GM21619 (cell line): ENCODE measurements around the gene ATG7.

Source experiments
- ATAC-seq: cut with Tn5 transposase; IDR thresholded peaks from one replicate; pipeline ENCODE4 v1.9.1; 2021; ENCODE audit not compliant: unreplicated experiment

The ATG7 gene, protein sequence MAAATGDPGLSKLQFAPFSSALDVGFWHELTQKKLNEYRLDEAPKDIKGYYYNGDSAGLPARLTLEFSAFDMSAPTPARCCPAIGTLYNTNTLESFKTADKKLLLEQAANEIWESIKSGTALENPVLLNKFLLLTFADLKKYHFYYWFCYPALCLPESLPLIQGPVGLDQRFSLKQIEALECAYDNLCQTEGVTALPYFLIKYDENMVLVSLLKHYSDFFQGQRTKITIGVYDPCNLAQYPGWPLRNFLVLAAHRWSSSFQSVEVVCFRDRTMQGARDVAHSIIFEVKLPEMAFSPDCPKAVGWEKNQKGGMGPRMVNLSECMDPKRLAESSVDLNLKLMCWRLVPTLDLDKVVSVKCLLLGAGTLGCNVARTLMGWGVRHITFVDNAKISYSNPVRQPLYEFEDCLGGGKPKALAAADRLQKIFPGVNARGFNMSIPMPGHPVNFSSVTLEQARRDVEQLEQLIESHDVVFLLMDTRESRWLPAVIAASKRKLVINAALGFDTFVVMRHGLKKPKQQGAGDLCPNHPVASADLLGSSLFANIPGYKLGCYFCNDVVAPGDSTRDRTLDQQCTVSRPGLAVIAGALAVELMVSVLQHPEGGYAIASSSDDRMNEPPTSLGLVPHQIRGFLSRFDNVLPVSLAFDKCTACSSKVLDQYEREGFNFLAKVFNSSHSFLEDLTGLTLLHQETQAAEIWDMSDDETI

DNA sequence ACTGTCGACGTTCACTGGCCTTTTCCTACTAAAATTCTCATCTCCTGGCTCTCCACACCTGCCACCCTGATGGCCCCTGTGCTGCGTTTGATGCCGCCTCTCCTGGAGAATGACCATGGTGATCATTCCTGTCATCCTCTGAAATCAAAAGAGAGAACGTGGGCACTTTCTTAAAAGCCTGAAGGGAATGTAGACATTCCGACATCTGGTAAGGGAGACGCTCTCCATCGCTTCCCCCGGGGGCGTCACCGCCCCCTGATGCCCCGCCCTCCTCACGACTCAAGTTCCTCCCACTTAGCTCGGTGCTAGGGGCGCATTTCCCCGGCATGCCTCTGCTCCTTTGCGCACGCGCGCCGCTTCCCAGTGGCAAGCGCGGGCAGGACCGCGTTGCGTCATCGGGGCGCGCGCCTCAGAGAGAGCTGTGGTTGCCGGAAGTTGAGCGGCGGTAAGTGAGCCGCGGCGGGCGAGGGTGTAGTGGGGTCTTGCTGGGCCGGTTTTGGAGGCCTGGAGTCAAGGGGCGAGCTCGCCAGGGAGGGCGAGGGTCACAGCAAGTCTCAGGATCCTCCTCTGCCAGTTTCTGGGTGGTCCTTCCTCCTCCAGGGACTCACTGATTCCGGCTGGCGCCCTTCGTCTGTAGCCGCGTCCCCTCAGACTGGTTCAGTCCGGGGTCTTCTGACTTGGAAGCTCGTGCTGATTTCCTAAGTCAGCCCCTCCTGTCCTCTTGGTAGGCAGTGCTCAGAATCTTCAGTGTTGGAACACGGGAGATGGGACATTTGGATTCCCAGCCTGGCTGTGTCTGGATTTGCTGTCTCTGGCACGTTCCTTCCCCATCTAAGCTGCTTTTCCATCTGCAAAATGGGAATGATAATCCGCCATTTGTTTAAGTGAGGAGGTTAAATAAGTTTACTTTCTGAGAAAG, at the start of gene ATG7:
ATG7 (plus strand) TSS at position 412 of the 919 bp plus-strand sequence. CDS start 26,299 bp downstream, outside the sequence.
- peak; percentile 98 for ATAC-seq

DNA sequence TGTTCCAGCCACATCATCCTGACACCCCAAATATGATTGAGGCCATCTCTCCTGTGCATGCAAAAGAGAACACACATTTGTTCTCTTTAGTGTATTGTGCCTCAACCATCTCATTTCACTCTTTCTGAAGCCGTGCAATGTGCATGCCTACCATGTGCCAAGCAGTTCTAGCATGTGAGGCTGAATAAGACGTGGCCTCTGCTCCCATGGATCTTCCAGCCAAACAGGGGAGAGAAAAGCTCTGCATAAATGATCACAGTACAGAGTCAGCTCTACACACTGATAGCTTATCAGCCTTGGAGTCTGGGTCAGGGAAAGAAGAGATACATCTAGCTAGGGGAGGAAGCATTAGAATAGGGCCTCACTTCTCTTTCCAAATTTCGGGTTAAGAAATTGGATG, 48.2 kb upstream of the ATG7 start:
- ATAC-seq = no peak

DNA sequence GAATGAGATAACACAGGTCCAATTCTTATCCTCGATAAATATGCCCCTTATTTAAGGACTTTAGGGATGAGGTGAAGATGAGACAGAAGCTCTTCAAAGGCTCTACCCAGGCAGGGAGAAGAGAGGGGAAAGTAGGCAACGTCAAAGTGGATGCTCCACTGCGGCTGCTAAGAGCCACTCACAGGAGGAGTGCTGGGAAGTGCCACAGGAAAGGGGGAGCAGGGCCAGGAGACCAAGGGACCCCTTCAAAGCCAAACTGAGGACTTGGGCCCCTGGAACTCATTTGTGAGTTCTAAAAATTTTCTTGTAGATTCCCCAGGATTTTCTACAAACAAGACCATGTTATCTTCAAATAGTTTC, 47.3 kb upstream of the ATG7 start:
- ATAC-seq = no peak

DNA sequence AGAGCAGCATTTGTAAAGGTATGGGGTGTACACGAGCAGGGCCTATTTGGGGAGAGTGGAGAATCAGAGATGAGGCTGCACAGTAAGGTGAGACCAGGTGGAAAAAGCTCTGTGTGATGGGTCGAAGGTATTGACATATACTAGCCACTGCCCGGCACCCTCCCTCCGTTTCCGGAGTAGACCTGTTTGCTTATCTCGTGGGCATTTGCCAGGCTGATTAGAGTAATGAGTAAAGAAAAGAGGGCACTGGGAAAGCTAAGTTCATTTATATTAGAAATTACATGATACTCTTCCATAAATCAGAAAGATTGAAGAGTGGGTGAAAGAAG, 46.2 kb upstream of the ATG7 start:
- ATAC-seq = no peak

DNA sequence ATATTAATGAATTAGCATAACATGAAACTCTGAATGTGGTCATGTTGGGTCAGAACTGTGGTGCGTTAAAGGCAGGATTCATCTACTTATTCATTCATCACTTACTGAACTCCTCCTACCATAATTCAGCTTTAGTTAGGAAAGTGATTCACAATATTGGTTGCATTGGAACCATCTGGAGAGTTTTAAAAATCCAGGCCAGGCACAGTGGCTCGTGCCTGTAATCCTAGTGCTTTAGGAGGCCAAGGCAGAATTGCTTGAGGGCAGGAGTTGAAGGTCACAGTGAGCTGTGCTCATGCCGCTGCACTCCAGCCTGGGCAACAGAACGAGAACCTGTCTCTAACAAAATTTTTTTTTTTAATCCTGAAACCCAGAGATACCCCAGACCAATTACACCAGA, 44.2 kb upstream of the ATG7 start:
- ATAC-seq = no peak

DNA sequence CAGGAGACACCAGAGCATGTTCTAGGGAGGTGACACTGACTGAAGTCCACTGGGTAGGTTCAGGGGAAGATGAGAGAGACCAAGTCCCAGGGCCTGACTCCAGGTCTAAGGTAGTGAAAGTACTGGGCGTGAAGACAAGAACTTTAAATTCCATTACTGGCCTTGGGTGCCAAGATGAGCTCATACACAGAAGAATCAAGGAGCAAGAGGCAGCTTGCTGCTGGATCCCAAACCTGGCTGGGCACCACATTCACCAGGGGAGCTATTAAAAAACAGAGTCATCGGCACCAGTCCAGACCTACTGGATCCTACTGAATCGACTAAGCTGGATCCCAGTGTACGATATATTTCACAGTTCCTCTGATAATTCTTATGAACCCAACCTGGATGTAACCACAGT, 42.1 kb upstream of the ATG7 start:
- no peak for ATAC-seq

DNA sequence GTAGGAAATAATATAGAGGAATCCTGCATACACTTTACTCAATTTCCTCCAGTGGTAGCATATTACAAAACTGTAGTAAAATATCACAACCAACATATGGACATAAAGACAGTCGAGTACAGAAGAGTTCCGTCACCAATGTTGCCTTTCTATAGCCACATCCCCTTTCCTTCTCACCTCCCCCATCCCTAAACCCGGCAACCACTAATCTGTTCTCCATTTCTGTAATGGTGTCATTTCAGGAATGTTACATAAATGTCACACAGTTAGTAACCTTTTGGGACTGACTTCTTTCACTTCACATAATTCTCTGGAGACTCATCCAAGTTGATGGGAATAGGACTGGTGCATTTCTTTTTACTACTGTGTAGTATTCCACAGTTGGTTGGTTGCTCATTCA, 41.4 kb upstream of the ATG7 start:
- no peak for ATAC-seq

DNA sequence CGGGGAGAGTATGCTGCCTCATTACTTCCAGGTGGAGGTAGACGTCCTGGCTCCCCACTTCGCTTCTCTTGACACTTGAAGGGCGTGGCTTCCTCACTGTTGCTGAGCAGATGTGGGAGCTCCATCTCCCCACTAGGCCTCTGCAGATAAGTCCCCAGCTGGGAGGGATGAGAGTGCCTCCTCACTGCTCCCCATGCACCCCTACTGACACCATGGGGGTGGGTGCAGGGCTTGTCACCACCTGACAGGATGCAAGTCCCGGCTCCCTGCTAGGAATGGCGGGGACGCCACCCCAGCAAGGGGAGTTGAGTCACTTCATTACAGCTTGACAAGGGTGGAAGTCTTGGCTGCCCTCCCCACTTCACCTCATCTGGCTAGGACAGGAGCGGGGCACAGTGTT, 36.8 kb upstream of the ATG7 start:
- no peak for ATAC-seq

DNA sequence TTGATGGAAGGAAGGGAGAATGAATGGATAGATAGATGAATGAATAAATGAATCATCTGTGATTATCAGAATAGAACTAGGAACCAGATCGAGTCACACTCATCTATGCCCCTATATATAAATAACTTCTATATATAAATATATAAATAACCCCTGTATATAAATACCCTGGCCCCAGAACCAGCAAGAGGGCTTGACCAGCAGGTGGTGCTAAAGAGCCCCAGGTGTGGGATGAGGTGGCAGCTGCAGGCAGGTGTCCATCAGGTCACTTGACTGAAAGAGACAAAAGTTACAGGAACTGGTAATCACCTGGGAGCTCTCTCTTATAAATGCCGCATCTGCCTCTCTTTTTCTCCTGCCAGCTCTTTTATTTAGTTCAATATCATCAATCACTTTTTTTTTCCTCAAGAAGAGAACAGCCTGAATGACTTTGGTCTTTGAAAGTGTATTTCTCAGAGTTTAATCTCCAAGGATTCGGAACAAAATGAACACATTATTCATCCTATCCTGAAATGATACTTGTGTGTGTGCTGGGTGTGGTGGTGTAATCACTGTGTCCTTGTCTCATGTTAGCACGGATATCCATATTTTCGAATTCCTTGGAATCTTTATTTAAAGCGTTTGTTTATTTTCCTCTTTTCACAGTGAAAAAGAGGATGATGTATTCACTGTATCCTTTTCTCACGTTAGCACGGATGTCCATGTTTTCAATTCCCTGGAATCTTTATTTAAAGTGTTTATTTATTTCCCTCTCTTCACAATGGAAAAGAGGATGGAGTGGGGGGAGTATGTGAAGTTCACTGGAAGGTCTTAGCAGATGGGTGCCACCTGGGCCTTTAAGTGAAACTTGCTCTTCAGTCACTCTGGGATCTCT, 35.4 kb upstream of the ATG7 start:
- ATAC-seq = no peak

DNA sequence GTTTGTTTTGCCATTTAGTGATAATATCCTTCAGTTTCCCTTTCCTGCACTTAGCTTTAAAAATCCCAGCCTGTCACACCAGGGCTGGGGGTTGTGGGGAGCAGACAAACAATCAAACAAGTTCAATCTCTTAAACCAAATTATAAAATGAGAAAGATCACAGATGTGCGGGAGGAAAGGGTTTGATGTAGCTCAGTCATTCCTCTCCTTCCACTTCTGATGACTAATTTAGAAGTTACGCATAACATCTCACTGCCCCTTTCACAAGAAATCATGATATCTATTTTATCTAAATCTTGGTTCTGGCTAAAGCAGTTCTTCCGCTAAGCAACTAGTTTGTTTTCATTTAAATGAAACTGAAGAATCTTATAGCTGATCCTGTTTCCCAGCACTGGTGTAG, 34.1 kb upstream of the ATG7 start:
- ATAC-seq = no peak

DNA sequence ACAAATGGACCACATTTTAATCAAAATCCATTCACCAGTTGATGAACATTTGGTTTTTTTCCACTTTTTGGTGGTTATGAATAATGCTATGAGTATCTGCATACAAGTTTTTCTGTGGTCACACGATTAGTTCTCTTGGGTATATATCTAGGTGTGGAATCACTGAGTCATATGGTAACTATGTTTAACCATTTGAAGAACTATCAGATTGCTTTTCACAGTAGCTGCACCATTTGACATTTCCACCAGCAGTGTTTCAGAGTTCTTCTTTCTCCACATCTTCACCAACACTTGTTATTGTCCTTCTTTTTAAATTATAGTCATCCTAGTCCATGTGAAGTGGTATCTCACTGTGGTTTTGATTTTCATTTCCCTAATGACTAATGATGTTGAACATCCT, 33.3 kb upstream of the ATG7 start:
- no peak for ATAC-seq

DNA sequence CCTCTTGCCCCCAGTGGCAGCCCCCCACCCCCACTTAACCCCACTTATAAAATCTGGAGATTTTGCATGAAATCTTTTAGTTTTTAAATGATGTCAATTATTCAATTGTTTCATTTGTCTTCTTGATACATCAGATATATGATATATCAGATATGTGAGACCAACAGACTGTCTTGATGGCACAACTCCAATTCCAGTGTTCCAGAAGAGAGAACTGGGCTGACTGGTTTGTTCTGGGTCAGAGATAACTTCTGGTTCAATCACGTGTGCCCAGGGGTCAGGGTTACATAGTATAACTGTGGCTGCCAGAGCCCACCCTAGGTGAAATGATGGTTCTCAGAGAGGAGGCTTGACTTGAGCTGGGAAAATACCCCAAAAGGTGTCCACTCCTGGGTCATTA, 32.4 kb upstream of the ATG7 start:
- no peak for ATAC-seq

DNA sequence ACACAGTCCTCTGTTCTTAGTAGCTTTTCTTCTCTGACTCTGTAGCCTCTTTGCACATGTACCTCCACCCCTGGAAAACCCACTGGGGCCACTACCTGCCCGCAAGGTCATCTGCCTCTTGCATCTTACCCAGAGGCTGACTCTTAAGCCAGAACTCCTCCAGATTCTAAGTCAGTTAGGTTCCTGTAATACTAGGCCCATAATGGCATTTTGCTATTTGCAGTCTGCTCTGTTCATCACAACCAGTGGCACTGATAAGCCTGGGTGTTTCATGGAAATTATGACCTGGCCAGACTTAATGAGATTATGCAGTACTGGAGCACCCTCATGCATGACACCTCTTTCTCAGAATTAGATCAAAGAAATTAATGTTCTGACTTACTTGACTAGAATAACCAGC, 31.7 kb upstream of the ATG7 start:
- ATAC-seq = no peak

DNA sequence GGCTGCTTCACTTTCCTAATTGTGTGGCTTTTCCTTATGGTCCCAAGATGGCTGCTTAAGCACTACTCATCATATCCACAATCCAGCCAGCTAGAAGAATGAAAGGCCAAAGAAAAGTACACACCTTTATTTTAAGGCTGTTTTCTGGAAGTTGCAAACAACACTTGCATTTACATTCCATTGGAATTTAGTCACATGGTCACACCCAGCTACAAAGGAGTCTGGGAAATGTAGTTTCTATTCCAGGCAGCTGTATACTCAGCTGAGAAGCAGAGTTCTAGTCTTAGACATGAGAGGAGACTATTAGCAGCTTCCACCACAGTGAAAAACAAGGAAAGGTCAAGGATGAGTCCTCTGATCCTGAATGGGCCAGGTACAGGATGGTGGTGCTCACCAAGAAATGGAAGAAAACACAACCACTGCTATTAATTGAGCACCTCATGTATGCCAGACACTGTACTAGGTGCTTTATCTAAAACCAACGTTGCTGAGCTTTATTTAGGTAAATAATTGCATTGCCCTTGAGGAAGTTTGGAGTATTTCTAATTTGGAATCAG, 28.0 kb upstream of the ATG7 start:
- ATAC-seq = no peak

DNA sequence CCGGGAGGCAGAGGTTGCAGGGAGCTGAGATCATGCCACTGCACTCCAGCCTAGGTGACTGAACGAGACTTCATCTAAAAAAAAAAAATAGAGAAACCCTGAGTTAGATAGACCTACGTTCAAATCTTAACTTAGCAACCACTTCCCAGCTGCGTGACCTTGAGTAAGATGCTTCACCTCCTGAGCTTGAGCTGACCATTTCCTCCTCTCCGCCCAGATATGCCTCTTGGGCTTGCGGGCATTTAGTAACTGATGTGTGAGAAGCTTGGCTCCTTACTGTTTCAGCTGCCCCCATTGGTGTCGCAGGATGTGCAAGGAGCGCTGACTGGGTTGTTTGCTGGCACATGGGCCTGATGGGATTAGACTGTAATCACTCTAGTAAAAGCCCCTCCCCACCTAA, 26.9 kb upstream of the ATG7 start:
- no peak for ATAC-seq

DNA sequence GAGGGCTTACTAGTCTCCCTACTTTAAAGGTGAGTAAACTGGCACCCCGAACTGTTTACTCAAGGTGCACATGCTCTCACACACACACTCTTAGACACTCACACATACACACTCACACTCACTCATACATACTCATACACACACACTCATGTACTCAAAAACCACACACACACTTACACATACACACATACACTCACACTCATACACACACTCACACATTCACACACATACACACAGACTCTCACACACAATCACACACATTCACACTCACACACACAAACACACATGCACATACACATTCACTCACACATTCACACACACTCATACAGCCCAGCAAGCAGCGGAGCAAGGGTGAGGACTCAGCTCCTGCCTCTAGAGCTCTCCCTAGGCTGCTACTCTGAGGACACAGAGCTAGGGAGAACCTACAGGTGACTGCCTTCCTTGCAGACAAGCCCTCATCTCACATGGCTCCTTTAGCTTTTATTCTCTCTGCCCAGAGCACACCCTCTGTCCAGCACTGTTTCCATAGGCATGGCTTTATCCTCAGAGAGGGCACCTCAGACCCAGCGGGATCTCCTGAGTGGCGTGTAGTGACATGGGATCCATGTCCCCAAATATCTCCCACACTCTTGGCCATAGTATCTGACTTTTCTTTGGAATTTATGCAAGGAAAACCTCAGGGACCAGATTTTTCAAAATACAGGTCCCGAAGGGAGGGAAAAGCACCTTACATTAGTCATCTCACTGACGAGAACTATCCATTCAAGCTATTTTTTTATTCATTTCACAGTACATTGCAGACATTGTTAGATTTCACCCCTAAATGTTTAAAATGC, 26.2 kb upstream of the ATG7 start:
- no peak for ATAC-seq

DNA sequence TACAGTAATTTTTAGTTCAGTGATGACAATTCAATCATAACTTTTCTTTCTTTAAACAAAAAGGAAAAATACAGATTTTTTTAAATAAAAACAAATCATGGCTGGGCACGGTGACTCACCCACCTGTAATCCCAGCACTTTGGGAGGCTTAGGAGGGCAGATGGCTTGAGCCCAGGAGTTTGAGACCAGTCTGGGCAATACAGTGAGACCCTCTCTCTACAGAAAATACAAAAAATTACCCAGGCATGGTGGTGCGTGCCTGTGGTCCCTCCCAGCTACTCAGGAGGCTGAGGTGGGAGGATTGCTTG, 25.6 kb upstream of the ATG7 start:
- ATAC-seq = no peak

DNA sequence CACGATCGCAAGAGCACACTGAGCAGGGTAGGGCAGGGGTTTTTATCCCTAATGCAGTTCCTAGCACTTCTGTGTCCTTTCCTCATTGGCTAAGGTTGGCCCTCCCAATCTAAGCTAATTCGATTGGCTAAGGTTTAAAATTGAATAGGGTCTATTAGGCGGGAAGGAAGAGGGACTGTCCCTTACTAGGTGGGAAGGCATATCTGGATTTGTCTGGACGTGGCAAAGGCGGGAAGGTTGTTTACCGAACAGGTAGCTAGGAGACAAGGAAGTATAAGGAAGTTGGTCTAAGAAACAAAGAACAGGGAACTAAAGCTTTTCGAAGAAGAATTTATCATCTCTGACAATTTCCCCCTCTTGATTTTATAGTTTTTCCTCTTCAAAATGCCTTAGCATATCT, 24.8 kb upstream of the ATG7 start:
- ATAC-seq = no peak

DNA sequence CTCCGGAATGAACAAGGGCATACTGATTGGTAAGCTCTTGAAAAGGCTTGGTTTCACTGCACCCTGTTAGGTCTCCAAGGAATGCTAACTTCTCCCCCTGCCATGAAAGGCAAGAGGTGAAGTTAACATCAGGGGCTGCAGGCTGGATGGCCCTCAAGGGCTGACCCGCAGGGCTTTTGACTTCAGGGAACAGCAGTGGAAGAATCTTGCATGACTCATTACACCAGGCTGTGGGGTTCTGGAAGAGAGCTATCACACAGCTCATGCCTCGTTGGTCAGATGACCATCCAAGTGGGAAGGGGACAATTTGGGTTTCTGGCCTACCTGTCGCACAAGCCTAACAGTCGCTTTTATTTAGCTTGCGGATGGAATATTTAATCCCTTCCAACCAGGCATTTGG, 23.6 kb upstream of the ATG7 start:
- no peak for ATAC-seq
